SU-DHL-6 (cell line): Measurements from ENCODE around the gene FZD7.

Experiments used
- EZH2phosphoT487 ChIP-seq: fragments of 200-600 bp; sonication (generic), shearing (Covaris generic); conservative IDR thresholded peaks from 2 replicates; pipeline ENCODE4 v1.6.1; 2018; ENCODE audit warnings: mild to moderate bottlenecking, antibody characterized with exemption, low read length, moderate library complexity, mixed read lengths
- TF ChIP-seq, protein P1 (sequence below): fragments of 200-600 bp; sonication (generic); IDR thresholded peaks from one replicate; pipeline ENCODE4 v1.5.1; 2017; ENCODE audit warnings: antibody characterized with exemption, mild to moderate bottlenecking, low read length, moderate library complexity; ENCODE audit not compliant: insufficient read depth, poor library complexity, severe bottlenecking

DNA sequence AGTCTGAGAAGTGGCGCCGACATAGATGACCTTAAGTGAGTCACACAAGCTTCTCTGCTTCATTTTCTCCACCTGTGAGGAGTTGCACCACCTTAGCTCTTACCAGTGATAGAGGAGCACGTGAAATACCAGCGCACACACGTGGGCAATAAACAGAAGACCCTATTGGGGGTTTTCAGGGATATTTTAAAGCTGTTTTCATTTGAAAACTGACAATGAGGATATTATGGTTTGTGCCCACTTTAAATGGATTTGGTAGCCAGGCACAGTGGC, 47.3 kb upstream of the FZD7 start:
- TF ChIP-seq, protein P1, sequence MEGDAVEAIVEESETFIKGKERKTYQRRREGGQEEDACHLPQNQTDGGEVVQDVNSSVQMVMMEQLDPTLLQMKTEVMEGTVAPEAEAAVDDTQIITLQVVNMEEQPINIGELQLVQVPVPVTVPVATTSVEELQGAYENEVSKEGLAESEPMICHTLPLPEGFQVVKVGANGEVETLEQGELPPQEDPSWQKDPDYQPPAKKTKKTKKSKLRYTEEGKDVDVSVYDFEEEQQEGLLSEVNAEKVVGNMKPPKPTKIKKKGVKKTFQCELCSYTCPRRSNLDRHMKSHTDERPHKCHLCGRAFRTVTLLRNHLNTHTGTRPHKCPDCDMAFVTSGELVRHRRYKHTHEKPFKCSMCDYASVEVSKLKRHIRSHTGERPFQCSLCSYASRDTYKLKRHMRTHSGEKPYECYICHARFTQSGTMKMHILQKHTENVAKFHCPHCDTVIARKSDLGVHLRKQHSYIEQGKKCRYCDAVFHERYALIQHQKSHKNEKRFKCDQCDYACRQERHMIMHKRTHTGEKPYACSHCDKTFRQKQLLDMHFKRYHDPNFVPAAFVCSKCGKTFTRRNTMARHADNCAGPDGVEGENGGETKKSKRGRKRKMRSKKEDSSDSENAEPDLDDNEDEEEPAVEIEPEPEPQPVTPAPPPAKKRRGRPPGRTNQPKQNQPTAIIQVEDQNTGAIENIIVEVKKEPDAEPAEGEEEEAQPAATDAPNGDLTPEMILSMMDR: no peak
- no peak for TF ChIP-seq EZH2phosphoT487
